Lower leg skin (tissue), 4 donors: ENCODE data around the gene SEC22B. TPM values are rescaled to one million over a fixed set of nuclear protein-coding genes. Genes with fewer than 3 reads are reported as not detected.

Source experiments
- total RNA-seq, 4 donors: library from RNA; depleted of rRNA; stranded (reverse); fragments of >200 nt; gene quantifications; one replicate each; pipeline ENCODE4 v1.1.0, GENCODE V29; 2016

SEC22B gene
- total RNA-seq, 4 donors from 2014 or later = 8.6 to 14.7 (median 12.9) TPM

Other genes with a start within 250 kb of the SEC22B start
- 100 to 1,000 TPM; 102 to 169 (median 132) TPM for gene NOTCH2, start 106.9 kb downstream of the SEC22B start, total RNA-seq
- gene NBPF8, start 238.5 kb upstream of the SEC22B start, total RNA-seq = 10 to 100 TPM in 1 of 4 donors, 1 to 10 TPM in 3; 4.9 to 11.4 (median 7.9) TPM